T-helper 2 cell (primary cell): Measurements from ENCODE around the gene PGAP2.
"Not testable (repeated sequence)": the region's sequence is repeated elsewhere in the genome, so short reads cannot be mapped to it uniquely, and the experiment has no call there.

Experiments
- DNase-seq, 5 experiments: peaks; one replicate each; pipeline versions ENCODE4 v3.0.0 to v3.0.0-alpha.2; 2012 to 2022
- total RNA-seq, 2 donors: gene quantifications; one replicate each; lab custom pipeline; 2026; lab: John Stamatoyannopoulos, UW

The PGAP2 gene
- total RNA-seq, result 11.2 to 13.3 reads per million in 2 donors

- DNase-seq, result peak; percentile 30 to 65 (median 44)
These were observed at the start of gene PGAP2 for GRCh38 chr11:3807909-3808860. PGAP2 (plus strand) TSS chr11:3808560; CDS start chr11:3811260, 2,700 bp downstream.

GRCh38 chr11:3764266-3764665 lies 44.1 kb upstream of the PGAP2 start:
- DNase-seq, result no peak

DNA sequence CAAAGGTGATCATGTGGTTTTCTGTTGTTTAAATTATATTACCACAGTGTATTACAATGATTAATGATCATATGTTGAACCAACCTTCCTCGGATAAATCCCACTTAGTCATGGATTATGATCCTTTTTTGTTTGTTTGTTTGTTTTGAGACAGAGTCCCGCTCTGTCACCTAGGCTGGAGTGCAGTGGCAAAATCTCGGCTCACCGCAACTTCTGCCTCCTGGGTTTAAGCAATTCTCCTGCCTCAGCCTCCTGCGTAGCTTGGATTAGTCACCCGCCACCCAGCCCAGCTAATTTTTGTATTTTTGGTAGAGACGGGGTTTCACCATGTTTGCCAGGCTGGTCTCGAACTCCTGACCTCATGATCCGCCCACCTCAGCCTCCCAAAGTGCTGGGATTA lies 41.5 kb upstream of the PGAP2 start:
- DNase-seq, result not testable (repeated sequence)

GRCh38 chr11:3767536-3767935 lies 40.8 kb upstream of the PGAP2 start:
- no peak for DNase-seq

- DNase-seq, result no peak
These were observed 35.2 kb upstream of the PGAP2 start for GRCh38 chr11:3773180-3773579.

DNA sequence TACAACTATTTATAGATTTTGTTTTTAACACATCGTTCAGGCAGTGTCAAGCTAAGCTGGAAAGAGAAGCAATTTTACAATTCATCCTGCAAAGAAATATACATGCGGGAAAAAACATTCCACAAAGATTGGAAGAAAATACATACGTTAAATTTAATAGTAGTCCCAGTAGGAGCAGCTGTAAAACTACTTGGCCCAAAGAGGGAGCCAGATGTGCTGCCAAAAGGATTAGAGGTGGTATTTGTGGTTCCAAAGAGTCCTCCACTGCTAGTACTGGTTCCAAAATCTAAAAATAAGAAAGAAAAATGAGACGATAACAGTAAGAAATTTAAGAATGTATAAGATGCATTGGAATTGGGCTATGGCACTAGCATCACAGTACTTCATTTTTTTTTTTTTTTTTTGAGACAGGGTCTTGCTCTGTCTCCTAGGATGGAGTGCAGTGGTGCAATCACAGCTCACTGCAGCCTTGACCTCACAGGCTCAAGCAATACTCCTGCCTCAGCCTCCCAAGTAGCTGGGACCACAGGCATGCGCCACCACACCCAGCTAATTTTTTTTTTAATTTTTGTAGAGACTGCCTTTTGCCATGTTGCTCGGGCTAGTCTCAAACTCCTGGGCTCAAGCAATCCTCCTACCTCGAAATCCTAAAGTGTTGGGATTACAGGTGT lies 32.5 kb upstream of the PGAP2 start:
- DNase-seq, result no peak

DNA sequence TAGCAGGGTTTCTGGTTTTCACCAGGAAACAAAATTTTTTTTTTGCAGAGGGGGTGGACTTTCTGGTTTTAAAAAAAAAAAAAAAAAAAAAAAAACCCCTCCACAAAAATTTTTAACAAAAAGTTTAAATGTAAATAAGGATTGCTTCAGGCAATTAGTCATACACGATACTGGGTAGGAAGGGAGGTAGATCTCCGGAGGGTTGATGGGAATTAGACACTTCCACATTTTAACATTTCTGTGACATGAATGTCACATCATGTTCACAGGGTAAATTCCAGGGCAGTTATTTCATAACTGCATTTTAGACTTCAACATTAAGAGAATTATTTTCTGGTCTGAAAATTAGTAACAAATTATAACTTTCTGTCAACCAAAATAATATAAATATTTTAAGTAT lies 26.9 kb upstream of the PGAP2 start:
- no peak for DNase-seq

DNA sequence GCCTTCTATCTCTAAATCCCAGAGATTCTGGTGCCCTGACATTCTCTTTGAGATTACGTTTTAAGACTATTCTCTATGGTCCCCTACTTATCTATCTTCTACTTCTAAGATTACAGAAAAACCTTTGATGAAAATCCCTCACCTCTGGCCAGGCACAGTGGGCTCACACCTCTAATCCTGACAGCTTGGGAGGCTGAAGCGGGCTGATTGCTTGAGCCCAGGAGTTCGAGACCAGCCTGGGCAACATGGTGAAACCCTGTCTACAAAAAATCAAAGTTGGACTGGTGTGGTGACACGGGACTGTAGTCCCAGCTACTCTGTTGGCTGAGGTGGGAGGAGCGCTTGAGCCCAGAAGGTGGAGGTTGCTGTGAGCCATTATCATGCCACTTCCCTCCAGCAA lies 25.4 kb upstream of the PGAP2 start:
- DNase-seq, result no peak

DNA sequence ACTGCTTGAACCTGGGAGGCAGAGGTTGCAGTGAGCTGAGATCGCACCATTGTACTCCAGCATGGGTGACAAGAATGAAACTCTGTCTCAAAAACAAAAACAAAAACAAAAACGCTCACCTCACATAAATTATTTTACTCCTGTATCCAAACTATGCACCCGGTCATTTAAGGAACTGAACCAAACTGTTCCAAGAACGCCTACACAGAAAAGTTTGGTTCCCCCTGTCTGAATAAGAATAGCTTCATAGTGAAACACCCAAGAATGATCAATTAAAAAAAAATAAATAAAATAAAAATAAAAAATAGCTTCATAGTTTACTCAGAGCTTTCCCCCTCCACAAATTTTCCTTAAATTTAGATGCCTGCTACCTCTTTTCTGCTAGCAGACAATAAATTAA lies 24.7 kb upstream of the PGAP2 start:
- no peak for DNase-seq

DNA sequence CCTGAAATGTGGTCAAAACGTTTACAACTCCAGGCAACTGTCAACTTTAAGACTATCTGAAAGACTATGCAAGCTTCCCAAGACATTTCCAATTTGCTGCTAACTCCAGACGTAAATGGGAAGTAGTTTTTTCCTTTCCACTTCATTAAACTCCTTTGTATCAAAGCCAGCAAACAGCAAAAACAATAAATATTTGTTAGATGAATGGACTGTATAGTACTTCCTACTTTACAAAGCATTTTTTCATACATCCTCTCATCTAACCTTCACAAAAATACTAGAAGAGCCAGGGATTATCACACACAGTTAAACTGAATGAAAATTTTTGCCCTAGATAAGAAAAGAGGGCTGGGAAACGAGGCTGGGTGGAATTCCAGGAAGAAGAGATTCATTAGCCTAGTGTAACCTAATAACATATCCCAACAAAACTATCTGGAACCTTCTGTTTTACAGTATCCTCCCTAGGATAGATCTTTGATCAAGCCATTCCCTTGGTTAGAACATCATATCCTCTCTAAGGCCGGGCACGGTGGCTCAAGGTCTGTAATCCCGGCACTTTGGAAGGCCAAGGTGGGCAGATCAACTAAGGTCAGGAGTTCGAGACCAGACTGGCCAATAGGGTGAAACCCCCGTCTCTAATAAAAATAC lies 21.5 kb upstream of the PGAP2 start:
- no peak for DNase-seq

GRCh38 chr11:3794387-3794786 lies 14.0 kb upstream of the PGAP2 start:
- DNase-seq, result not testable (repeated sequence)

- DNase-seq, result no peak
These were observed 13.0 kb upstream of the PGAP2 start for GRCh38 chr11:3795131-3796001.

GRCh38 chr11:3796002-3796311 lies 12.4 kb upstream of the PGAP2 start:
- no peak for DNase-seq

DNA sequence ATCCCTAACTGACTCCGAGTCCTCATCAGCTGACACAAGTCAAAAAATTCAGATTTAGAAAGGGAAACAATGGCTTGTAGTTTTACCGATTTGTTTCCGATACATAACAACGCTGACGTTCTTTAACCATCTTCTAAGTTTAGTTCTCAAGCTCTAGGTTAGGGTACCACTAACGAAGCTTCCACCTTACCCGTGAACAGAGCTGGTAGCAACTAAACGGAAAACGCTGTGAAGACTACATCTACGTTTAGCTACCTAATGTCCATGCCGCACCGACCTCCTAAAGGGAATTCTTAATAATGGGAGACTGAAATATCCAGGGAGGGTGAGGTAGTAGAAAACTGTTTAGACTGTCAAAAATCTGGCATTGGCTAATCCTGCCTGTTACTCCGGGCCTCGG lies 12.0 kb upstream of the PGAP2 start:
- DNase-seq, result peak in 1 of 5 experiments; percentile 31

GRCh38 chr11:3796801-3797328 lies 11.5 kb upstream of the PGAP2 start:
- DNase-seq, result no peak

DNA sequence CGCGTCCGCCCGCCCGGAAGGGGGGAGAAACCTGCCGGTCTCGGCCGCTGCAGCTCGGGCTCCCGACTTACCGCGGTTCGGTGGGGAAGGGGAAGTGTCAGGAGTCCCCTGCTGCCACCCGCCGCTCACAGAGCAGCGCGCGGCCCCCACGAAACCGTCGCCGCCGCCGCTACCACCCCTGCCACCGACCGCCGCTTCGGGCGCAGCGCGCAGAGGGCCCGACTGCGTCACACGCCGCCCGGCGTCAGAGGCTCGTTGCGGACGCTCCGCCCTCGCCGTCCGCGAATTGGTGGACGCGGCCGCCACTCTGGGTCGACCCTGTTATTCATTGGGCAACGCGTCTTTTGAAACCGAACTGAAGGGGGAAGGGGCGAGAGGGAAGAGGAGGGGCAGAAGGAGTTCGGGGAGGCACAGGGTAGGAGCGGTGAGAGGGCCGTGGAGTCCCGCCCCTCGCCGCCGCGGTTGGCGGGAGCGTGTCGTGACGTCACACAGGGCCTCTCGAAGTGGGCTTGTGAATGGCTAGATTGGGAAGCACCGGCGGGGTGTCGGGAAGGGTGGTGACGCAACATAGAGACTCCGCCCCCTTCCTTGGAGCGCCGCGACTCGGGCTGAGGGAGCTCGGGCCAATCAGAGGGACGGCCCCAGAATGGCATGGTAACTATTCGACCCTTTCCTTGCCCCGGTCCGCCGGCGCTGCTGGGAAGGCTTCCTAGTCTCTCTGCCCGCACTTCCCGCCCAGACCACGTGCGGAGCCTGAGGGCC lies 10.8 kb upstream of the PGAP2 start, which contains the start of gene NUP98:
Gene NUP98, minus strand, starts transcription at position 226 of the 762 bp plus-strand sequence. CDS start 15,437 bp downstream, outside the sequence.
- DNase-seq, result peak; percentile 98 to 100 (median 99)

DNA sequence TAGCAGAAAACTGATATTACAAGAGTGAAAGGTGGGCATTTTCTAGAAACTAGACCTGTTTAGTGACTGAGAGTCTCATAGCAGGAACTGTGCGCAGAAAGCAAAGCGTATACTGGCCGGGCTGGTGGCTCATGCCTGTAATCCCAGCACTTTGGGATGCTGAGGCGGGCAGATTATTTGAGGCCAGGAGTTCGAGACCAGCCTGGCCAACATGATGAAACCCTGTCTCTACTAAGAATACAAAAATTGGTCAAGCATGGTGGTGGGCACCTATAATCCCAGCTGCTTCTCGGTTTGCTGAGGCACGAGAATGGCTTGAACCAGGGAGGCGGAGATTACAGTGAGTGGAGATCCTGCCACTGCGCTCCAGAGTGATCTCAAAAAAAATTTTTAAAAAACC lies 9.2 kb upstream of the PGAP2 start:
- DNase-seq, result no peak

DNA sequence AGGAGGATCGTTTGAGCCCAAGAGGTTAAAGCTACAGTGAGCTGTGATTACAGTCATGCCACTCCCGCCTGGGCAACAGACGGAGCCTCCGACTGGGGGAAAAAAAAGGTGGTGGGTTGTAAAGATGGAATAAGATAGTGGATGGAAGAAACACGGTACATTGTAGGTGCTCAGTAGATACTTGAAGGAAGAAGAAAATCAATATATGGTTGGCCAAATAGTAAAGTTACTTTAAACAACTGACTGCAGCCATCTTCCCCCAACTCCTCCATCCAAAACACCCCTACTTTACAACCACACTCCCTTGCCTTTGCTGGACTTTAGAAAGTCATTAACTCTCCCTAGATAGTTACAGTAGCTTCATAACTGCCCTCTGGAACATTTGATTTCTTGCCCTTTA lies 8.5 kb upstream of the PGAP2 start:
- no peak for DNase-seq

- DNase-seq, result no peak
These were observed 6.2 kb upstream of the PGAP2 start for GRCh38 chr11:3802011-3802790.

DNA sequence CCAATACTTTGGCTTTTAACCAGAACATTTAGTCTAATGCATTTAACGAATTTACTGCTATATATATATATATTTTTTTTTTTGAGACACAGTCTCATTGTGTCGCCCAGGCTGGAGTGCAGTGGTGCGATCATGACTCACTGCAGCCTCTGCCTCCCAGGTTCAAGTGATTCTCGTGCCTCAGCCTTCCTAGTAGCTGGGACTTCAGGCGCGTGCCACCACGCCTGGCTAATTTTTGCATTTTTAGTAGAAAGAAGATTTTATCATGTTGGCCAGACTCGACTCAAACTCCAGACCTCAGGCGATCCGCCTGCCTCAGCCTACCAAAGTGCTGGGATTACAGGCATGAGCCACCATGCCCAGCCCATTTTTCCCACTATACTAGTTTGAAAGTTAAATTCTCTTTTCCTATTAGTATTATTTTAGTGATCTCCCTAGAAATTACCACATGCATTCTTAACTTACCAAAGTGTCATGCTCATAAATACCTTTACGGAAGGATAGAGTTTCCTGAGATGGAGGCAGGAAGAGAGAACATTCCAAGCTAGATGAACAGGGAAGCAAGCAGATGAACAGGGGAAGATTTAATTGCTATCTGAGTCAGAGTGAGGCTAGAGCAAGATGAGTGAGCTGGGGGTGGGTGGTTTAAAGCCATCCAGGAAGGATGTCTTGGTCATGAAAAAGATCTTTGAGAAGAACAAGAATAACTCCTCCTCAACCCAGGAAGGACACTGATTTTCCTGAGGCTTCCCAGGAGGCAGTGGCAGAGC lies 4.4 kb upstream of the PGAP2 start:
- DNase-seq, result no peak
